ENCODE measurements around the gene SAMD11. TPM values are rescaled to one million over a fixed set of nuclear protein-coding genes. Genes with fewer than 3 reads are reported as not detected.

SAMD11 gene
- total and polyA plus RNA-seq, 2 of the 13 experiments (the other 11 are each of a cell fraction or from before 2014, with no cell fraction given): 0.11 TPM; not detected in 1

GRCh38 chr1:942411-942821 is 18.7 kb downstream of the SAMD11 start:
- intact Hi-C loops (cut with micrococcal nuclease; ENCODE audit: unreplicated experiment) (no loop called here), in situ Hi-C loops (cut with HindIII; ENCODE audit: extremely low pct_ligation_motif_present, low pct_unique_long_range_greater_than_20kb) (no loop called here)
- Histone ChIP-seq H3K4me1 (ENCODE audit: insufficient read depth, low read length) (peaks cover 32% of the 10 kb centered on the region), H4K20me1 (ENCODE audit: insufficient read depth, low read length) (0 out of 2 replicates have a peak, but pooled peaks cover 5% of the 10 kb centered on the region), H2AFZ (ENCODE audit: low read length) (no peak overlapping the region), H3K9ac (ENCODE audit: insufficient read depth, low read depth, low read length) (no peak overlapping the region), H3K27me3 (ENCODE audit: control insufficient read depth in 1 of 2, insufficient read depth in 2 of 2, low read length in 2 of 2) (peaks cover 14 to 36% of the 10 kb centered on the region in 2 experiments), H3K27ac (ENCODE audit: extremely low read length, insufficient read depth, low read length) (no peak overlapping the region), H3K4me2 (ENCODE audit: low read depth, low read length) (peak overlapping the region; percentile 12; the same call in 1 of the 2 replicates), H3K4me3 (replicated peaks in 1 of 3; ENCODE audit: insufficient read depth in 1 of 3, low read depth in 2 of 3, low read length in 3 of 3) (peak overlapping the region in 1 of 3 experiments; percentile 65; a peak in 1 of 6 replicates), H3K36me3 (replicated peaks in 1 of 2; ENCODE audit: control insufficient read depth in 1 of 2, insufficient read depth in 2 of 2, low read length in 2 of 2) (peaks cover 9 to 17% of the 10 kb centered on the region in 2 experiments; a peak in 4 of 5 replicates), H3K79me2 (ENCODE audit: insufficient read depth, low read length) (no peaks in the 10 kb centered on the region), H3K9me3 (ENCODE audit: low read length) (no peaks in the 10 kb centered on the region)
- CTCF ChIA-PET (ENCODE audit: low intra/inter-chr PET ratio, low total read pairs): no interaction called here
- ATAC-seq (no peak), DNase-seq (ENCODE audit: low spot score) (no peak), FAIRE-seq (no peak)
- POLR2A ChIA-PET: interaction anchor here (0.6 kb wide), 1 partner anchor 17 kb away, joined by 4 read pairs; the partner anchor contains the start of gene NOC2L
- BruUV-seq (replicated peaks): no TSS peak
- WGBS (ENCODE audit: low lambda C conversion rate): 65% methylated on average over 5 of the region's 48 CpGs
- TF ChIP-seq ZNF605 (CRISPR knock-in tag; IDR thresholded peaks at IDR 0.05) (no peak), KDM2A (CRISPR knock-in tag; IDR thresholded peaks at IDR 0.05; ENCODE audit: borderline replicate concordance, low read depth) (peak; percentile 2; the same call in 1 of the 2 replicates), KAT2B (IDR thresholded peaks at IDR 0.05; ENCODE audit: borderline replicate concordance, low read depth, low read length) (no peak), PCBP2 (optimal IDR thresholded peaks at IDR 0.05; ENCODE audit: low read depth, low read length, poor library complexity, severe bottlenecking) (no peak), SCMH1 (CRISPR knock-in tag; IDR thresholded peaks at IDR 0.05; ENCODE audit: borderline replicate concordance) (no peak), ZBTB42 (CRISPR knock-in tag; IDR thresholded peaks at IDR 0.05) (no peak), ZNF552 (CRISPR knock-in tag; IDR thresholded peaks at IDR 0.05; ENCODE audit: borderline replicate concordance) (no peak), HBP1 (CRISPR knock-in tag; IDR thresholded peaks at IDR 0.05; ENCODE audit: low read depth) (no peak), AGO1 (IDR thresholded peaks at IDR 0.05; ENCODE audit: low read depth, low read length, poor library complexity, severe bottlenecking) (peak; percentile 14), MTF2 (CRISPR knock-in tag; IDR thresholded peaks at IDR 0.05; ENCODE audit: borderline replicate concordance) (no peak), IRF1 (CRISPR knock-in tag; IDR thresholded peaks at IDR 0.05; ENCODE audit: low read depth) (no peak), HMGXB3 (CRISPR knock-in tag; IDR thresholded peaks at IDR 0.05; ENCODE audit: borderline replicate concordance) (no peak), RCOR2 (CRISPR knock-in tag; IDR thresholded peaks at IDR 0.05) (no peak), TFE3 (CRISPR knock-in tag; IDR thresholded peaks at IDR 0.05) (no peak), XBP1 (CRISPR knock-in tag; IDR thresholded peaks at IDR 0.05) (no peak), RNF2 (conservative IDR thresholded peaks at IDR 0.05; ENCODE audit: low read depth) (no peak)

Measured in HepG2 (cell line).